T-helper 22 cell (primary cell): ENCODE results near the gene BLVRB.
"Not testable (repeated sequence)": the region's sequence is repeated elsewhere in the genome, so short reads cannot be mapped to it uniquely, and the experiment has no call there.

ENCODE experiments used
- DNase-seq: peaks from one replicate; pipeline ENCODE4 v3.0.0-alpha.2; 2020; ENCODE audit warnings: low read depth

BLVRB gene

DNA sequence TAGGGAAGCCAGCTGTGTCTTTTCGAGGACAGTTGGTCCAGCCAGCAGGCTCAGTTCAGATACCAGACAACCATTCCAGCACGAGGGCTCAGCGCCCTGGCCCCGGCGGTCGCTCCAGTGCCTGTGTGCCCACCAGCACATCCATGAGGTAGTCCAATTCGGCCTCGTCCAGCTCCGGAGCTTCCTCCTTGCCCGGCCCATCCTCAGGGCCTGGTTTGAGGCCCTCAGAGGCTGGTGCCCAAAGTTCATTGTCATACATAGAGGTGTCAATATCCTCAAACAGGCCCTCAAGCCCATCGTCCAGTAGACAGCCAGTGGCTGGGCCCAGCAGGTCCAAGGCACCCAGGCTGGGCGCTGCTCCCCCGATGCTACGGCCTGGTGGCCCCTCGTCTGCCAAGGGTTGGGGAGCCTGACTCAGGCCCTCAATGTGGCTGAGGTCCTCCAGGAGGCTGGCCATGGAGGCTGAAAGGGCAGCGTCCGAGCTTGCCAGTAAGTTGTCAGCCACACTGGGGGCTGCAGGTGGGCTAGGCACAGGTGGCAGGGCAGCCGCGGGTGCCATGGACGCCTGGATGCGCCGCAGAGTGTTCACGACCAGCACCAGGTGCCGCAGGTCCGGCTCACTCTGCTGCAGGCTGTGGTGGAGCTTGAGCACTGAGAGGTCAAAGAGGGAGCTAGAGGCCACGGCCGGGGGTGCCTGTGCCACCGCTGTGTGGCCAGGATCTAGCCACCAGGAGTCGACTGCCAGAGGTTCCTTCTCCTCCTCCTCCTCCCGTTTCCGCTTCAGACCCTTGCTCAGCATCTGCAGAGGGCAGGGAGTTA is 42.6 kb downstream of the BLVRB start:
- DNase-seq, result no peak

DNA sequence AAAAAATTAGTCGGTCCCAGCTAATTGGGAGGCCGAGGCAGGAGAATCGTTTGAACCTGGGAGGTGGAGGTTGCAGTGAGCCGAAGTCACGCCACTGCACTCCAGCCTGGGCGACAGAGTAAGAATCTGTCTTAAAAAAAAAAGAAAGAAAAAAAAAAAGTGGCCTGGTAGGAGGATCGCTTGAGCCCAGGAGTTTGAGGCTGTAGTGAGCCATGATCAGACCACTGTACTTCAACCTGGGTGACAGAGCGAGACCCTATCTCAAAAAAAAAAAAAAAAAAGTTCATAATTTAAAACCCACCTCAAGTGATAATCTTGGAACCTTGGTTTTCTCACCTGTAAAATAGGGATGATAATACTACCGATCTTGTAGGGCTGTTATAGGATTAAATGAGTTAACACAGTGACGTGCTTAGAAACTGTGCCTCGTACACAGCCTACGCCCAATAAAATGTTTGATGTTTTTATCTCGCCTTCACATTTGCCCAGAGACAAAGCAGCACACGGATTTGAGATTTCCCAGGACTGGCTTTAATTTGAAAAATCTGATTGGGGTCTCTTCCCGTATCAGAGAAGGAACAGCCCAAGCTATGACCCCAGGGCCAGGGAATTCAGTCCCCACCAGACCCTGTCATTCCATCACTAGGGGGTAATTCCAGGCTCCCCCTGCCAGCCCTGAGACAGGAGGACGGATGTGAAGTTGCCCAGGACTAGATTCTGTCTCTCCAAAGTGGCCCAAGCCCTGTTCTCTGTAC is 43.4 kb downstream of the BLVRB start:
- DNase-seq, result no peak

DNA sequence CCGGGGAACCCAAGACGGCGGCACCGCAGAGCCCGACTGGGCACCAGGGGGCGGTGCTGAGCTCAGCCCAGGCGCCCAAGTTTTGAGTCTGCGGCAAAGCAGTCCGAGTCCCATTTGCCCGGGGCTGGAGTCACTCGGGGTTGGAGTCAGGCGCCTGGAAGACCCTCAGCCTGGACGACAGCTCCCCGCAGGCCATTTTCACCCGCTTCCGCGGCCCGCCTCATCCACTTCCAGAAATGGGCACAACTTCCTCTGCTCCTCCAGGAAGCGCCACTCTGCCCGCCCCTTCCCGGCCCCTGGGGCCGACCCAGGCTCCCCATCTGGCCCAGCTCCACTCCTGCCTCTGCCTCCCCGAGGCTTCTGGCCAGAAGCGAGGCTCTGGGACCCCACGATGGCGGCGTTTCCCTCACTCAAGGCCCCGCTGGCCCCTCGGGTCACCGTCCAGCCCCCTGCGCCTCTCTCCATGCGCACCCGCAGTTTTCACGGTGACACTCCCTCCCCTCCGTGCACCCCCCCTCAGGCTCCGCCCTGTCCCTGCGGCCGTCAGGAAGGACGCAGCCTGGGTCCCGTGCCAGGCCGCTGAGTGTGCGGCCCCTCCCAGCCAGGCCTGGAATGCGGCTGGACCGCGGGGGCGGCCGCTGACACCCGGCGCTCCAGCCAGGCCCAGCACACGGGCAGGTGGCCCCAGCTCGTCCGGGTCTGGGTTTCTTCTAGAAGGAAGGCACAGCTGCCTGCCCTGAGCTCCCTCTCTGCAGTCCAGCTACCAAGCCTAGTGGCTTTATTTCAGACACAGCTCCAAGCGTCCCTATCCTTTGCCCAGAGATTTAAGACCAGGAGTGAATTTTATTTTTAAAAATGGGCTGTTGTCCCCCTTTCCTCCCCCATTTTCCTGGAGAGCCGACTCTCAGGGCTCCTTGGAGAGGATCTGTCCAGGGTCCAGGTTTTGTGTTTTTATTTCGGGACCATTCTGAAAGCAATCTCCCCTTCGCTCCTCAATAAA is 44.5 kb downstream of the BLVRB start:
- DNase-seq, result peak; percentile 70

DNA sequence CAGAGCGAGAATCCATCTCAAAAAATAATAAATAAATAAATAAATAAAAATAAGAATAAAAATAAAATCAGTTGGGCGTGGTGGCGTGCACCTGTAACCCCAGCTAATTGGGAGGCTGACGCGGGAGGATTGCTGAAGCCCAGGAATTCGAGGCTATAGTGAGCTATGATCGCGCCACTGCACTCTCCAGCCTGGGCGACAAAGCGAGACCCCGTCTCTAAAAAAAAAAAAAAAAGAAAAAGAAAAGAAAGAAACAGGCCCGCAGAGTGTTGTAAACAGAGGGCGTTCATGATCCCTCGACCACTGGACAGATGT is 45.1 kb downstream of the BLVRB start:
- DNase-seq, result no peak

DNA sequence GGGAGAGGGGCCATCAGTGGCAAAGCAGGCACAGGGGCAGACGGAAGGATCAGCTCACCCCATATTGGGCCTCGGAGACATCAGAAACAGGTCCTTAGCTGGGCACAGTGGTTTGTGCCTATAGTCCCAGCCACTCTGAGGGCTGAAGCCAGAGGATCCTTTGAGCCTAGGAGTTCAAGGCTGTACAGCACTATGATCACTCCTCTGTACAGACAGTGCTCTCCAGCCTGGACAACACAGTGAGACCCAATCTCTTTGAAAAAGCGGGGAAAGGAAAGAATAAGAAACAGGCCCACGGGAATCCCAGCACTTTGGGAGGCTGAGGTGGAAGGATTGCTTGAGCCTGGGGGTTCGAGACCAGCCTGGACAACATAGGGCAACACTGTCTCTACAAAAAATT is 45.8 kb downstream of the BLVRB start:
- DNase-seq, result no peak

DNA sequence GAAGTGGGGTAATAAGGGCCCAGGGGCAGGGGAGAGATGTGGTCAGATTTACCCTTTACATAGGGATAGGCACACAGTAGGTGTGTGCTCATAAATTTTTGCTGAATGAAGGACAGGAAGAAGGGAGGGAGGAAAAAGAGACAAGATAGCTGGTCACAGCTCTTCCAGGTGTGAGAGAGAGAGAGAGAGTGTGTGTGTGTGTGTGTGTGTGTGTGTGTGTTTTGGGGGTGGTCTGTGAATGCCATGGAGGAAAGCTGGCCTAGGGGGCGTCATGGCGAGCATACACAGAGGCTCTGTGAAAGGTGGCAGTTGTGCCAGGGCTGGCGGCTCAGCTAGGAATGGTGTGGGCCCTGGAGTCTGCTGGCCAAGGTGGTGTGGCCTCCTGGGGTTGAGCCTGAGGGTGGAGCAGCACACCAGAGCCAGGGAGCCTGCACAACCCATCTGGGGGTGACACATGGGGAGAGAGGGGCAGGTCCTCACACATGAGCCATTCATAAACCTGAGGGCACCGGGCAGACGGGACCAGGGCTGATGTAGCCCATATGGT is 46.4 kb downstream of the BLVRB start:
- DNase-seq, result no peak

DNA sequence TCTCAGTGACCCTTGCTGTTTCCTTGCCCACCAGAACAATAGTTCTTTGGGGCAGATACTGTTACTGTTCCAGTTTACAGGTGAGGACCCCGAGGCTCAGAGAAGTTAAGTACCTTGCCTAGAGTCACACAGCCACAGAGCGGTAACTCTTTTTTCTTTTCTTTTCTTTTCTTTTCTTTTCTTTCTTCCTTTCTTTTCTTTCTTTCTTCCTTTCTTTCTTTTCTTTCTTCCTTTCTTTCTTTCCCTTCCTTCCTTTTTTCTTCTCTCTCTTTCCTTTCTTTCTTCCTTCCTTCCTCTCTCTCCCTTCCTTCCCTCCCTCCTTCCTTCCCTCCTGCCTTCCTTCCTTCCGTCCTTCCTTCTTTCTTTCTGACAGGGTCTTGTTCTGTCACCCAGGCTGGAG is 47.5 kb downstream of the BLVRB start:
- DNase-seq, result no peak

DNA sequence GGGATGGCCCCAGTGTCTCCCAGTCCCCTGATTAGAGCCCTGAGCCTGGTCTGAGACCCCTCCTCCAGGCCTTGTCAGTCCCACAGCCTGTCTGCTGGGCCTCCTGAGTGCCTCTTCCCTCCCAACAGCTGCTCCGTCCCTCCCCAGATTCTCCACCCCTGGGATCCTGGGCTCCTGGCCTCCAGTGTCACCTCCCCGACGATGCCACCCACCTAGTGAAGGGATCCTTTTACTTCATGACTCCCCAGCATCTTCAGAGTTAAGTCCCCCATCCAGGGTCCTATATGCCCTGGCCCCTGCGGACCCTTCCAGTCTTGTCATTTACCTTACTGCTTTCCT is 47.9 kb downstream of the BLVRB start:
- DNase-seq, result no peak

DNA sequence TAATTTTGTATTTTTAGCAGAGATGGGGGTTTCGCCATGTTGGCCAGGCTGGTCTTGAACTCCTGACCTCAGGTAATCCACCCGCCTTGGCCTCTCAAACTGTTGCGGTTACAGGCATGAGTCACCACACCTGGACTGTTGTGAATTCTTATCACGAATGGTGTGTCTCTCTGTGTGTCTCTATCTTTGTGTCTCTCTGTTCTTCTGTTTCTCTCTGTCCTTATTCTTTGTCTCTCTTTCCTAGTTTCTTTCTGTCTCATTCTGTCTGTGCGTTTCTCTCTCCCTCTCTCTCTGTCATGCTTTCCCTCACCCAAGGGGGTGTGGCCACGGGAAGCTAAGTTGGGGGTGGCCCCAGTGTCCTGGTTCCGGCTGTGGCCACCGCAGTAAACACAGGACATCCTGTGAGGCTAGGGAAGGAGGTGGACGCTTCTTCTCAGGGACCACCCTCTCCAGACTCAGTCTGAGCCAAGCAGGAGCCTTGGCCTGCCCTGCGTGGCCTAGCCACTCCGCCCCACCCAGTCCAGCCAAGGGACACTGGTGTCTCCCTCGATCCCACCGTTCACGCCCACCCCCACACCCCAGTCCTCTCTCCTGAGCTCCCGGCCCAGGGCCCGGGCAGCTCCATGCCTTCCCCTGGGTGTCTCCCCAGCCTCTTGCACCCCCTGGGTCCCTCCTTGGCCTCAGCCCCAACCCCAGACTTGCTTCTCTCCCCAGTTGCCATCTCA is 48.5 kb downstream of the BLVRB start:
- no peak for DNase-seq

DNA sequence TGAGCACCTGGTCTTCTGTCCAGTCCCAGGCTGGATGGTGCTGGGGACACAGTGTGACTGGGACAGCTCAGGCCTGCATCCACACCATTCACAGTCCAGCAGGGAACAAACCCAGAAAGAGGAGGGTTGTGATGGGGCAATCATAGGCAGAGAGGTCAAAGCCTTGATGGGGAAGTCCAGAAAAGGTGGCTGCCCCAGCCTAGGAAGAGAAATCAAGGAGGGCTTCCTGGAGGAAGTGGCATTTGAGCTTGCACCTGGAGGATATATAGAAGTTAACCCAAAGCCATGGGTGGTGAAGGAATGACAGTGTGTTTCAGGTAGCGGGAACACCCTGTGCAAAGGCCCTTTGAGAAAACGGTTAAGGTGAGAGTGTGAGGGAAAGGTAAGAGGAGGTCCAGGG is 49.8 kb downstream of the BLVRB start:
- no peak for DNase-seq

DNA sequence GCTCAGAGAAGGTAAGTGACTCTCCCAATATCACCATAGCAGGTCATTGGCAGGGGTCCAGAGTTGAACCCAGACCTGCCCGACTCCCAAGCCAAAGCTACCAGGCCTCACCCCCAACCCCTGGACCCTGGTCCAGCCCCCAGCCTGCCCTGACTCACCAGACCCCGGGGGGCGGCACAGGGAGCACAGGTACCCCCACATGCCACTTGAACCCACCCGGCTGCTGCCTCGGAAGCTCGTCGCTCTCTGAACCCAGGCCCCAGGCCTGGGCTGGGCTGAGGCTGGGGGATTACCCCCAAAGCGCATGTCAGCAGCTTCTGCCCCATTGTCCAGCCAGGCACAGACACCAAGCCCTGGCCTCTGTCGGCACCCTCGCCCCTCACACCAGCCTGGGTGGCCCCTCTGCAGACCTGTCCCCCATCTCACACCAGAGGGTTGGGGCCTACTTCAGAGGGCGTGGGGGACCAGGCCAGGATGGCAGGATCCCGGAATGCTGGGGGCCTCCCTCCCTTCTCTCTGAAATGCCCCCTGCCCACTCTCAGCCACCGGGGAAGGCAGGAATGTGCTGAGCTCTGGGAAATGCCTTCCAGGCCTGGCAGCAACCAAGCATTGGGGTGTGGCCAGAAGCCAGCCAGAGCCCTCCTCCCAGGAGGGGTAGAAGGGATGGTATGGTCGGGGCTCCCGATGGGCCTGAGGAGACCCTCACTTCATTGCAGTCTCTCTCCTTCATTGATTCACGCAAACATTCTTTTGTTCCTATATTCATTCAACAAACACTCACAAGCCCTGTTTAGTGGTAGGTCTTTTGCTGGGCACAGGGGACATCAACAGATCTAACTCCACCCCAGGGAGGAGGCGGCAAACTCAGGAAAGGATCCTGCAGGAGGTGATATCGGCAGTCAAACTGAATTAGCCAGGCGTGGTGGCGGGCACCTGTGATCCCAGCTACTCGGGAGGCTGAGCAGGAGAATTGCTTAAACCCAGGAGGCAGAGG is 50.7 kb downstream of the BLVRB start:
- no peak for DNase-seq

DNA sequence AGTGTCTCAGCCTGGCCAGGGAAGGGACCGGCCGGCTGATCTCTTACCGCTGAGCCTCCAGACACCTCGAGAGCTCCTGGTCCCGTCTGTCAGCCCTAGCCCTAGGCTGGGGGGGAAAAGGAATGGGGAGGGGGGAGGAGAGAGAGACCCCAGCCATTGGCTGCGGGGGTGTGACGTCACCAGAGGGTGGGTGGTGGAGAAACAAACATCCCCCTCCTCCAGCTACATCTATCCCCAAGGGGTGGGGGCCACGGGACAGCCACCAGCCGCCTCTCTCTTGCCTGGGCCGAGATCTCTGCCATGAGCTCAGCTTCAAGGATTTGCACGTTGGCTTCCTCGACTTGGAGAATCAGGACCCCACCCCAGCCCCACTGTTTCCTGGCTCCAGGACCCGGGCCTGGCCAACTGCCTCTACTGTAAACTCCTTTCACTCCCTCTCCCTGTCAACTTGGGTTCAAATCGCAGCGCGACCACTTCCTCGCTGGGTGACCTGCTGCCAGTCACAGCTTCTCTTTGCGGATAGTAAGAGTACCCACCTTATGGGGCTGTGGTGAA is 52.2 kb downstream of the BLVRB start, which contains the start of gene PRX:
TSS of gene PRX (minus strand) at position 88 of the 555 bp plus-strand sequence. CDS start 5,446 bp downstream, outside the sequence.
- DNase-seq, result no peak

DNA sequence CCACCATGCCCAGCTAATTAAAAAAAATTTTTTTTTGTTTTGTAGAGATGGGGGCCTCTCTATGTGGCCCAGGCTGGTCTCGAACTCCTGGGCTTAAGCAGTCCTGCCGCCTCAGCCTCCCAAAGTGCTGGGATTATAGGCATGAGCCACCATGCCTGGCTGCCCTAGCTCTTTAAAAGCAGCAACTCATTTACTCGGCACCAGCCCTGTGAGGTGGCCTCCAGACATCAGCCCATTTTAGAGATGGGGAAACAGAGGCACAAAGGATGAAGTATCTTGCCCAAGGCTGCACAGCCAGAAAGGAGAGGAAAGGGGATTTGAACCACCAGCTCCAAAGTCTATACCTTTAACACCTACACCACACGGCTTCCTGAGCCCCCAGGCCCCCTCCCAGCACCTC is 52.7 kb downstream of the BLVRB start:
- no peak for DNase-seq

DNA sequence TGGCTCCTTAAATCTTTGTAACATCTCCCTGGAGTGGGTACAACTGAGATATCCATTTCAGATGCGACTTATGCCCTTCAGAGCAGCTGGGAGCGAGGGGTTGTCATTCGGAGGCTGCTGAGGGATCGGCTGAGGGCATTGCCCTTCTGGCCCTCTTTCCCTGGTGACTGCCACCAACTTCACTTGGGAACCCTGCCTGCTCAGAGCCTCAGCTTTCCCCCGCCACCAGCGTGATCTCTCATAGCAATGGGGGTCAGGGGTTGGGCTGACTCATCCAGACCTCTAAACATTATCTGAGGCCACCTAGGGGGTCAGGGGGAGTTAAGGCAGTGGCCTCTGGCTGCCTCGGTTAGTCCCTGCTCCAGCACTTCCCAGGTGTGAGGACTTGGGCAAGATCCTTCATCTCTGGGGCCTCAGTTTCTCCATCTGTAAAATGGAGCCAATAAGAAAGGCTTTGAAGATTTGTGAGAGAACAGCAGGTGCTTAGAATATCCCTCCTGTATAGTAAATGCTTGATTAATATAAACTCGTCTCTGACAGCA is 53.5 kb downstream of the BLVRB start:
- no peak for DNase-seq

DNA sequence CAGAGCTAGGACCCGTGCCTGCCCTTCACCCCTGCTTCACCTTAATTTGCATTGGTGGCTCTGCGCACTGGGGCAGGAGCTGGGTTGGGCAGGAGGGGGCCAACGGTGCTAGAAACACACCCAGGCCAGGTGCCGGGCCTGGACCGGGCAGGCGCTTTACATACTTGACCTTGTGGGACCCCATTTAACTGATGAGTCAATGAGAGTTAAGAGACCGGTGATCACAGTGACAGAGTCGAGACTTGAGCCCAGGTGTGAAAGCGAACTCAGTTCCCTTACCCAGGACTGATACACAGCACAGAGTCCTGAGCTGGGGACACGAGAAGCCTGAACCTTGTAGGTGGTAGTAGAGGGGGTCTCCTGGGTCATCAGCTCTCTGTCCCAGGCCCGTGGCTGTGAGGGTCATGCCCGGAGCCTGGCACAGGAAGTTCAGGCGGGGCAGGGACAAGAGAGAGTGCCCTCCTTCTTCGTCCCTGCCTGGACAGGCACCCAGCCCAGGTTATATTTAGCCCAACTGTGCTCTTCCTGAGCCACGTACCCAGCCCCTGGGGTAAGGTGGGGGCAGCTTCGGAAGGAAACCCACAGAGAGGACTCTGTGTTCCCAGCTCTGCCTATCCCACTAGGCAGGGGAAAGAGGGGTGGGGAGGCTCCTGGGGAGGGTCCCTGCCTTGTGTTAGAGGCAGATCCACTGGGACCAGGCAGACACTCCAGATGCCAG is 54.3 kb downstream of the BLVRB start:
- no peak for DNase-seq

DNA sequence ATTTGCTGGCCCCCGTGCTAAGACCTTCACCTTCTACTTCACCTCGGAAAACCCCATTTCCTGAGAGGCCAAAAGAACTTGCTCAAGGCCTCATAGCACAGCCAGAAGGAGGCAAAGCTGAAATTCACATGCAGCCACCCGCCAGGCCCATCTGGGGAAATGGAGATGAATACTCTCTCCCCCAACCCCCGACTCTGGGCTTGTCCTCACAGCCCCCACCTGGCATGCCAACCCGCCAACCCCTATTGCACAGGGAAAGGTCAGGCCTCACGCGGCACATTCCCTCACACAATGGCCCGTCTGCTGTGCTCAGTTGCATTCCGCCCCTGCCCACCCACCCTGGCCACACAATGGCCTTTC is 55.5 kb downstream of the BLVRB start:
- no peak for DNase-seq

DNA sequence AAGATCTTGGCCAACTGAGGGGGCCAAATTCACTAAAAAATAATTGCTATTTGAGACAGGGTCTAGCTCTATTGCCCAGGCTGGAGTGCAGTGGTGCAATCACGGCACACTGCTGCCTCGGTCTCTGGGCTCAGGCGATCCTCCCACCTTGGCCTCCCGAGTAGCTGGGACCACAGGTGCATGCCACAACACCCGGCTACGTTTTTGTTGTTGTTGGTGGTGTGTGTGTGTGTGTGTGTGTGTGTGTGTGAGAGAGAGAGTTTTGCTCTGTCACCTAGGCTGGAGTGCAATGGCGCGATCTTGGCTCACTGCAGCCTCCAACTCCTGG is 57.0 kb downstream of the BLVRB start:
- DNase-seq, result not testable (repeated sequence)

DNA sequence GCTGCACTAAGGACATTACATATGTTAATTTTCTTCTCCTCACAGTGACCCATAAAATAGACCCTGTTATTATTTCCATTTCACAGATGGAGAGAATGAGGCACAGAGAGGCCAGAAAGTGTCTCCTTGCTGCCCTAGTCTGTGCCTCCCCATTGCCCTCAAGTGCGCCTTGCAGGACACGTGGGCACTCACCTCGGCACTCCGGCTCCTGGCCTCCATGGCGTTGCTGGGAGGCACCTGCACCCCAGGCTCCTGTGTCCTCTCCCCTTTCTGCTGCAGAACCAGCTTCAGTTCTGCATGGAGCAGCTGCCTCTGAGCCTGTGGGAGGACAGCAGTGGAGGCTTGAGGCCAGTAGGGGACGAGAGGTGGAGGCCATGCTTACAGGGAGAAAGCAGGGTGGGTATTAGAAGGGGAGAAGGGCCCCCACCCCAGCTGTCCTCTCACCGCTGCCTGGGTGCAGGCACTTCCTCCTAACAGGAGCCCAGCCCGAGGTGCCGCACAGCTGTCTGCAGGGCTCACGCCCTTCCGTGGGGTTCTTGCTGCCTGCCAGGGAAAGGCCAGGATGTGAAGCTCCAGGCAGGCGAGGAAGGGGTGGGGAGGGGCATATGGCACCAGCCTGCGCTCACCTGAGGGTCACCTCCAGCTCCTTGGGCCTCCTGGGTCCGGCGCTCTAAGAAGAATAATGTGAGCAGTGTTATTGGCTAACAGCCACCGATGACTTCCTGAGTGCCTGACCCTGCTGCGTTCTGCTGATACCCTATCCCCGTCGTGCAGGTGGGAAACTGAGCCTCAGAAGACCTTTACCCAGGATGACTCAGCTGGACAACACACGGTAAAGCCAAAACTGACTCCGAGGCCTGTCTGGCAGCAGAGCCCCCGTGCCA is 57.6 kb downstream of the BLVRB start:
- no peak for DNase-seq
